WERI-Rb-1 (cell line): Measurements from ENCODE around the gene CLDN18.

Source experiments
- DNase-seq: peaks from one replicate; pipeline ENCODE4 v3.0.0-alpha.2; 2020
- H3K27ac ChIP-seq: fragments of 250-450 bp; sonication (Bioruptor Pico); 2 replicates; pipeline ENCODE4 v1.5.1; 2020; ENCODE audit warnings: mild to moderate bottlenecking, moderate library complexity
- H3K27me3 ChIP-seq: fragments of 250-450 bp; sonication (Bioruptor Pico); 2 replicates; pipeline ENCODE4 v1.5.1; 2021; ENCODE audit warnings: mild to moderate bottlenecking, low read depth, moderate library complexity; ENCODE audit not compliant: insufficient read depth, severe bottlenecking
- H3K36me3 ChIP-seq: fragments of 250-450 bp; sonication (Bioruptor Pico); 2 replicates; pipeline ENCODE4 v1.5.1; 2020; ENCODE audit warnings: mild to moderate bottlenecking, moderate library complexity
- H3K4me3 ChIP-seq: 2 replicates; pipeline ENCODE4 v1.5.1; 2011; ENCODE audit warnings: low read depth, mild to moderate bottlenecking, control low read depth, low read length
- H3K9me3 ChIP-seq: fragments of 250-450 bp; sonication (Bioruptor Pico); 2 replicates; pipeline ENCODE4 v1.5.1; 2021; ENCODE audit warnings: mild to moderate bottlenecking, moderate library complexity; ENCODE audit not compliant: severe bottlenecking
- CTCF ChIP-seq: IDR thresholded peaks from 2 replicates; pipeline ENCODE4 v1.5.1; 2011; ENCODE audit warnings: low read depth, mild to moderate bottlenecking, control low read depth, inconsistent platforms, low read length

CLDN18 gene

DNA sequence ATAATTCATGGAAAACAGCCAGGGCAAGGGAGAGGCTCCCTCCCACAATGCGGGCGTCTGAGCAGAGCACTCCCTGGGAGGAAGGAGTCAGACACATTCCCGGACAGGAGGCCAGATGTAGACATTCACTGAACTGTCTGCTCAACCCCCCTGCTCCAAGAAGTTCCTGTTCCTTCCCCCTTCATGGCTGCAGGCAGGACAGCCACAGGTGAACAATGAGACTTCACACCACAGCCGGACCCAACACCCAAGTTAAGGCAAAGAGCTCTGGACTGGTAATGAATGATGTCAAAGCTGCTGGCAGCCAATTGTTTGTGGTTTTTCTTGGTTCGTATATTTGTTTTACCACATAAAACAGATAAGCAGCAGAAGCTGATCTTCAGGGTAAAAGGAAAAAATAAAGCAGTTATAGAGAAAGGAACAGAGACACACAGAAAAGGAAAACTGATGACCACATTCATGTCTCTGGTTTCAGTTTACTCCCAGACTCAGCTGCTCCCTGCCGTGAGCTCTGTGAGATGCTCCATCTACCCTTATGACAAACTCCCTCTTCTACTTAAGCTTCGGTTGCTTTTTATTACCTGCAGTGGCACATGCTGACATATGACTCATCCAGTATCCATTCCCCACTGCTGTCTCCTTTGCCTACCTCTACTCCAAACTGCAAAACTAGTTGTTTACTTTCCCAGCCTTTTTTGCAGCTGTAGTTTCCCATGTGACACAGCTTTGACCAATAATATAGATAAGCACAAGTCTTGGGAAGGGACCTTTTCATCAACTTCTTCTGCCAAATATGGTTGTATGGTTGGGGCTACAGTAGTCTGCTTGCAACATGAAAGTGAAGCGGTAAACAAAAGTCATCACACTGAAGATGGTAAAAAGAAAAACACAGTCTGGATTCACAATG, 72.4 kb downstream of the CLDN18 start:
- DNase-seq, result no peak
- Histone ChIP-seq H3K27me3 (no peaks in the 10 kb centered on the region), H3K27ac (no peak overlapping the region), H3K36me3 (peaks cover 85% of the 10 kb centered on the region), H3K4me3 (no peak overlapping the region), H3K9me3 (no peaks in the 10 kb centered on the region)
- no peak for TF ChIP-seq CTCF

DNA sequence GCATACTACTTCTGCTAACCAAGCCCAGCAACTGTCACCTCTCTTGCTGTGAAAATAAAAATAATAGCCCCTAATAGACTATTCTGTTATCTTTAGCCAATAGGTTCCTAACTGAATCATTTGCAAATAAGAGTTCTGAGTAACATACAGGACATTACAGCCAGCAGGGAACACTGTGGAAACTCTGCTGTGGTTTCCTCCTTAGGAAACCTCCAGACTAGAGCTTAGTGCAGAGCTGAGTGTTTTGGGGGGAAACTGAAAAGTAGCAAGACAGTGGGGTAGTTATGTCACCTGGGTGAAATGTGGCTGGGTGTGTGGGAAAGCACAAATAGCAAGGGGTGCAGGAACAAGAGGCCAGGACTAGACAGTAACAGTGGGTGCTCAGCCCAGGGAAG, 73.0 kb downstream of the CLDN18 start:
- no peak for TF ChIP-seq CTCF
- no peak overlapping the region for H3K4me3 ChIP-seq
- H3K36me3 ChIP-seq, result peaks cover 85% of the 10 kb centered on the region
- H3K27me3 ChIP-seq, result no peaks in the 10 kb centered on the region
- no peak overlapping the region for H3K27ac ChIP-seq
- DNase-seq, result no peak
- no peaks in the 10 kb centered on the region for H3K9me3 ChIP-seq
